ENCODE measurements around the gene AKT1S1. TPM values are rescaled to one million over a fixed set of nuclear protein-coding genes. Genes with fewer than 3 reads are reported as not detected.

Gene AKT1S1
- total RNA-seq, 2 experiments from 2014 or later, result 17.5 to 19.5 TPM

- intact Hi-C loops (cut with micrococcal nuclease), result no loop called here
- ChIA-PET CTCF (interaction anchor here (1.1 to 1.3 kb wide), 2 partner anchors 9 to 11 kb away, joined by 4 read pairs; partner anchors contain the start of genes AKT1S1 and TBC1D17), POLR2A (interaction anchor here (1.0 to 1.6 kb wide), 2 partner anchors 14 to 41 kb away, joined by 4 to 7 read pairs; partner anchors contain the start of genes ATF5 and NUP62)
- Mint-ChIP-seq H3K9me3 (no peaks in the 10 kb centered on the region), H3K27ac (no peak overlapping the region), H3K4me3 (no peak overlapping the region), H3K4me1 (ENCODE audit: low read depth) (peaks cover 24% of the 10 kb centered on the region), H3K27me3 (no peaks in the 10 kb centered on the region), H3K36me3 (ENCODE audit: low read depth) (peaks cover 23% of the 10 kb centered on the region)
- TF ChIP-seq CTCF (IDR thresholded peaks at IDR 0.05), result no peak
- ATAC-seq, result no peak
- DNase-seq, result no peak
Measured at GRCh38 chr19:49888510-49888824, 11.3 kb upstream of the AKT1S1 start.

GRCh38 chr19:49887665-49888509 lies 10.7 kb upstream of the AKT1S1 start:
- DNase-seq (no peak), ATAC-seq (no peak)
- Mint-ChIP-seq H3K4me1 (ENCODE audit: low read depth) (peaks cover 20% of the 10 kb centered on the region), H3K9me3 (no peaks in the 10 kb centered on the region), H3K27ac (no peak overlapping the region), H3K27me3 (no peaks in the 10 kb centered on the region), H3K4me3 (no peak overlapping the region), H3K36me3 (ENCODE audit: low read depth) (peaks cover 28% of the 10 kb centered on the region)
- intact Hi-C loops (cut with micrococcal nuclease), result no loop called here
- no peak for TF ChIP-seq CTCF (IDR thresholded peaks at IDR 0.05)
- CTCF ChIA-PET, result interaction anchor here (1.1 to 1.3 kb wide), 2 partner anchors 10 to 11 kb away, joined by 4 read pairs; partner anchors contain the start of genes AKT1S1 and TBC1D17
- POLR2A ChIA-PET, result interaction anchor here (1.0 to 1.6 kb wide), 2 partner anchors 13 to 41 kb away, joined by 4 to 7 read pairs; partner anchors contain the start of genes ATF5 and NUP62

- Mint-ChIP-seq H3K4me3 (no peak overlapping the region), H3K9me3 (no peaks in the 10 kb centered on the region), H3K27ac (no peak overlapping the region), H3K36me3 (ENCODE audit: low read depth) (peaks cover 32% of the 10 kb centered on the region), H3K27me3 (no peaks in the 10 kb centered on the region), H3K4me1 (ENCODE audit: low read depth) (peaks cover 19% of the 10 kb centered on the region)
- DNase-seq (no peak), ATAC-seq (no peak)
- TF ChIP-seq CTCF (IDR thresholded peaks at IDR 0.05), result no peak
- CTCF ChIA-PET, result no interaction called here
- POLR2A ChIA-PET, result interaction anchor here (0.6 to 1.5 kb wide), 3 partner anchors 10 to 68 kb away, joined by 3 to 5 read pairs (median 3); partner anchors contain the start of genes AKT1S1 and TBC1D17
- intact Hi-C loops (cut with micrococcal nuclease), result no loop called here
Measured at GRCh38 chr19:49887037-49887664, 10.0 kb upstream of the AKT1S1 start.

- ATAC-seq, result no peak
- Mint-ChIP-seq H3K9me3 (no peaks in the 10 kb centered on the region), H3K4me3 (no peak overlapping the region), H3K27me3 (no peaks in the 10 kb centered on the region), H3K36me3 (ENCODE audit: low read depth) (peaks cover 42% of the 10 kb centered on the region), H3K4me1 (ENCODE audit: low read depth) (peaks cover 6% of the 10 kb centered on the region), H3K27ac (no peak overlapping the region)
- no peak for TF ChIP-seq CTCF (IDR thresholded peaks at IDR 0.05)
- ChIA-PET POLR2A (no interaction called here), CTCF (no interaction called here)
- DNase-seq, result no peak
- intact Hi-C loops (cut with micrococcal nuclease), result no loop called here
Measured at GRCh38 chr19:49884760-49885159, 7.6 kb upstream of the AKT1S1 start.

GRCh38 chr19:49884109-49884508 lies 7.0 kb upstream of the AKT1S1 start:
- no peaks in the 10 kb centered on the region for H3K27me3 Mint-ChIP-seq
- ChIA-PET POLR2A (no interaction called here), CTCF (no interaction called here)
- no peaks in the 10 kb centered on the region for H3K9me3 Mint-ChIP-seq
- intact Hi-C loops (cut with micrococcal nuclease), result no loop called here
- no peak overlapping the region for H3K4me3 Mint-ChIP-seq
- no peak overlapping the region for H3K27ac Mint-ChIP-seq
- H3K36me3 Mint-ChIP-seq (ENCODE audit: low read depth), result peaks cover 40% of the 10 kb centered on the region
- ATAC-seq, result no peak
- no peak for DNase-seq
- peaks cover 2% of the 10 kb centered on the region for H3K4me1 Mint-ChIP-seq (ENCODE audit: low read depth)
- no peak for TF ChIP-seq CTCF (IDR thresholded peaks at IDR 0.05)
